ENCODE results near the gene ATXN3L.

GRCh38 chrX:13284570-13284969, 35.3 kb downstream of the ATXN3L start:
- TF ChIP-seq CTCF (IDR thresholded peaks at IDR 0.05) = no peak
- no peak for TF ChIP-seq POLR2A (IDR thresholded peaks at IDR 0.05)

Measured in testis (tissue), 2 donors.